ENCODE measurements around the gene ZNF839. TPM values are rescaled to one million over a fixed set of nuclear protein-coding genes. Genes with fewer than 3 reads are reported as not detected.

The ZNF839 gene
- total RNA-seq: 15.6 TPM

GRCh38 chr14:102319351-102320032 is at the start of gene ZNF839:
Gene ZNF839, plus strand, starts transcription at chr14:102319746. Its CDS starts 20 bp downstream, at chr14:102319766.

GRCh38 chr14:102304611-102305506 is 14.7 kb upstream of the ZNF839 start, which contains the start of gene MOK:
Gene MOK, minus strand, starts transcription at chr14:102305164. Its CDS starts 196 bp downstream, at chr14:102304968.

GRCh38 chr14:102362545-102363181 is 43.1 kb downstream of the ZNF839 start, which contains the start of the genes CINP and TECPR2:
Gene CINP, minus strand, starts transcription at chr14:102362890. Its CDS starts 39 bp downstream, at chr14:102362851.
Gene TECPR2, plus strand, starts transcription at chr14:102362941. Its CDS starts 13,781 bp downstream, at chr14:102376722.

Other genes starting within 250 kb of the ZNF839 start
- gene HSP90AA1, start 232.7 kb upstream of the ZNF839 start, total RNA-seq: 814 TPM
- 29.5 TPM for gene WDR20, start 179.8 kb upstream of the ZNF839 start, total RNA-seq
- gene MOK, start 14.6 kb upstream of the ZNF839 start, total RNA-seq: 27.4 TPM
- gene CINP, start 43.1 kb downstream of the ZNF839 start, total RNA-seq: 26.6 TPM
- 29.2 TPM for gene TECPR2, start 43.2 kb downstream of the ZNF839 start, total RNA-seq
- gene ANKRD9, start 190.0 kb downstream of the ZNF839 start, total RNA-seq: 20.4 TPM

Measured in metanephros (tissue), 1 donor.